HepG2 (cell line): Measurements from ENCODE around the gene IFT172. TPM values are rescaled to one million over a fixed set of nuclear protein-coding genes. Genes with fewer than 3 reads are reported as not detected.

Experiments used
- AHDC1 ChIP-seq: sonication (generic); formaldehyde crosslinking; IDR thresholded peaks from 2 replicates; pipeline ENCODE4 v1.5.1; 2020; ENCODE audit warnings: mild to moderate bottlenecking, missing genetic modification reagents, borderline replicate concordance
- BRCA1 ChIP-seq: sonication (generic); formaldehyde crosslinking; IDR thresholded peaks from 2 replicates; pipeline ENCODE4 v1.4.0; 2020; ENCODE audit warnings: missing genetic modification reagents
- CREM ChIP-seq, 2 experiments: sonication (generic) in 1 of 2; formaldehyde crosslinking in 1 of 2; IDR thresholded peaks; 2 replicates each; pipeline versions ENCODE4 v1.4.0 to v1.6.1; 2016 to 2020; ENCODE audit warnings: antibody characterized with exemption in 1 of 2, mild to moderate bottlenecking in 1 of 2, missing genetic modification reagents in 1 of 2
- EHMT2 ChIP-seq: fragments of 200-600 bp; sonication (generic); IDR thresholded peaks from 2 replicates; pipeline ENCODE4 v1.7.0; 2017; ENCODE audit warnings: antibody characterized with exemption, low read depth, low read length, borderline replicate concordance
- GATA4 ChIP-seq: sonication (generic); IDR thresholded peaks from 2 replicates; pipeline ENCODE4 v1.6.1; 2016; ENCODE audit warnings: antibody characterized with exemption, low read depth, borderline replicate concordance
- HBP1 ChIP-seq: IDR thresholded peaks from 2 replicates; pipeline ENCODE4 v1.6.1; 2016; ENCODE audit warnings: low read depth, control low read depth
- MIER2 ChIP-seq: IDR thresholded peaks from 2 replicates; pipeline ENCODE4 v1.6.1; 2016; ENCODE audit warnings: missing biosample characterization, missing genetic modification reagents
- MTERF4 ChIP-seq: sonication (generic); formaldehyde crosslinking; IDR thresholded peaks from 2 replicates; pipeline ENCODE4 v1.8.0; 2023; ENCODE audit warnings: mild to moderate bottlenecking, missing genetic modification reagents
- NCOA1 ChIP-seq: sonication (generic); formaldehyde crosslinking; IDR thresholded peaks from 2 replicates; pipeline ENCODE4 v1.9.0; 2021; ENCODE audit warnings: missing genetic modification reagents
- NCOR1 ChIP-seq: fragments of 200-600 bp; sonication (generic); IDR thresholded peaks from 2 replicates; pipeline ENCODE4 v1.7.0; 2017; ENCODE audit warnings: antibody characterized with exemption, low read length, borderline replicate concordance
- POLR2AphosphoS5 ChIP-seq: IDR thresholded peaks from 2 replicates; pipeline ENCODE4 v1.6.1; 2012; ENCODE audit warnings: low read depth, low read length
- RXRA ChIP-seq: sonication (generic); formaldehyde crosslinking; IDR thresholded peaks from 2 replicates; pipeline ENCODE4 v1.5.1; 2020; ENCODE audit warnings: missing genetic modification reagents
- STAG1 ChIP-seq: sonication (generic); formaldehyde crosslinking; IDR thresholded peaks from 2 replicates; pipeline ENCODE4 v1.4.0; 2020; ENCODE audit warnings: missing genetic modification reagents
- THAP7 ChIP-seq: sonication (generic); formaldehyde crosslinking; IDR thresholded peaks from 2 replicates; pipeline ENCODE4 v1.8.1; 2023; ENCODE audit warnings: mild to moderate bottlenecking, missing genetic modification reagents
- ZBTB46 ChIP-seq: sonication (generic); formaldehyde crosslinking; IDR thresholded peaks from 2 replicates; pipeline ENCODE4 v1.4.0; 2020; ENCODE audit warnings: mild to moderate bottlenecking, missing genetic modification reagents, borderline replicate concordance
- ZFYVE20 ChIP-seq: sonication (generic); formaldehyde crosslinking; IDR thresholded peaks from 2 replicates; pipeline ENCODE4 v1.8.0; 2023; ENCODE audit warnings: low read depth, mild to moderate bottlenecking, moderate library complexity, missing genetic modification reagents, borderline replicate concordance
- ZNF576 ChIP-seq: sonication (generic); formaldehyde crosslinking; IDR thresholded peaks from 2 replicates; pipeline ENCODE4 v1.4.0; 2020; ENCODE audit warnings: mild to moderate bottlenecking, missing genetic modification reagents
- polyA plus RNA-seq, 8 experiments: library from polyadenylated mRNA; depleted of rRNA in 3 of 8; stranded (reverse) in 7 of 8; unstranded in 1 of 8; fragments of >200 nt; fragmentation: Illumina TruSeq in 4 of 8; extraction: Trizol in 4 of 8; gene quantifications; 2 replicates each; pipeline versions ENCODE4 v1.2.1 to v1.2.3, GENCODE V29; 2011 to 2016; ENCODE audit warnings: low read depth in 4 of 8, missing spikeins in 1 of 8, mixed read lengths in 1 of 8; ENCODE audit not compliant: insufficient read depth in 1 of 8
- total RNA-seq, 5 experiments: library from RNA; depleted of rRNA; stranded (reverse); fragments of >200 nt; fragmentation: Illumina TruSeq; extraction: Trizol; gene quantifications; 2 replicates each; pipeline ENCODE4 v1.2.3, GENCODE V29; 2016; ENCODE audit warnings: low read depth in 1 of 5

IFT172 gene
- total and polyA plus RNA-seq, 2 of the 13 experiments (the other 11 are each of a cell fraction or from before 2014, with no cell fraction given): 21.6 to 35.7 TPM

GRCh38 chr2:27409321-27410073, 80.0 kb downstream of the IFT172 start, which contains the start of gene PPM1G (continued):
- peak; percentile 77; the same call in 1 of the 2 replicates for TF ChIP-seq HBP1 (CRISPR knock-in tag)
- no peak for TF ChIP-seq NCOR1
- peak; percentile 83; the same call in 1 of the 2 replicates for TF ChIP-seq NCOA1 (CRISPR knock-in tag)
- peak; percentile 57; the same call in 1 of the 2 replicates for TF ChIP-seq ZNF576
- TF ChIP-seq MTERF4: peak; percentile 83; the same call in 1 of the 2 replicates
- no peak for TF ChIP-seq EHMT2
- TF ChIP-seq AHDC1 (CRISPR knock-in tag): peak; percentile 80; the same call in 1 of the 2 replicates
- TF ChIP-seq GATA4: peak; percentile 84
- no peak; the same call in none of the 2 replicates for TF ChIP-seq RXRA (CRISPR knock-in tag)
- peak; percentile 92 for TF ChIP-seq THAP7
- peak; percentile 99 for TF ChIP-seq POLR2AphosphoS5
- 0 out of 2 replicates have a peak, but pooled peaks have one; percentile 50 for TF ChIP-seq MIER2 (CRISPR knock-in tag)
- TF ChIP-seq STAG1 (CRISPR knock-in tag): 0 out of 2 replicates have a peak, but pooled peaks have one; percentile 4
- peak; percentile 48; the same call in 1 of the 2 replicates for TF ChIP-seq CREM (IDR thresholded peaks at IDR 0.05)
- no peak for TF ChIP-seq CREM (CRISPR knock-in tag; IDR thresholded peaks at IDR 0.05)
- TF ChIP-seq BRCA1 (CRISPR knock-in tag): no peak
- peak; percentile 92 for TF ChIP-seq ZFYVE20 (CRISPR knock-in tag)
- peak; percentile 91; the same call in 1 of the 2 replicates for TF ChIP-seq ZBTB46 (CRISPR knock-in tag)
